GM19328 (cell line): ENCODE results near the gene P3H4.

Experiments used
- ATAC-seq: cut with Tn5 transposase; IDR thresholded peaks from one replicate; pipeline ENCODE4 v1.9.1; 2021; ENCODE audit warnings: mild to moderate bottlenecking, moderate library complexity; ENCODE audit not compliant: unreplicated experiment

The P3H4 gene

DNA sequence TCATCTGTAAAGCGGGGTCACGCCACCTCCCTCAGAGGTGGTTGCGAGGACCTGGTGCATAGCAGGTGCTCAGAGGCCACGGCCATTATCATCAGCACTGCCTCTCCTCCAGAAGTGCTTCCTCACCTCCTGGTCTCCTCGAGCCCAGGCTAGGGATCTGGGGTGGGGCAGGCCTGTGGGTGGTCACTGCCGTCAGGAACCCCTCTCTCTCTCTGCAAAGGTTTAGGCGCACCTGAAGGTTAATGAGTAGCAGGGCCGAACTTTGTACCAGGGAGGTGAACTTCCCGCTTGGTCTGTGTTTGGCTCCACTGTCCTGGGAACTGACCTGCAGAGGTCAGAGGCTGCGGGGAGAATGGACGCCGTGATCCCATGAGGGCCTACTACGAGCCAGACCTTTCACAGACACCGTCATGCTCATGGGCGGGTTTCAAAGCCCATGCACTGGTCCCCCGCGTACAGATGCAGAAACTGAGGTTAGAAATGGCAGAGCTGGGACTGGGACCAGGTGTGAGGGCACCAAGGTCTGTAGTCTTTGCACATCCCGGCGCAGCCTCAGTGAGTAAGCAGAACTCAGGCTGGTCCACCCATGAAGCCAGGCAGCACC lies 39.1 kb downstream of the P3H4 start:
- ATAC-seq = no peak

DNA sequence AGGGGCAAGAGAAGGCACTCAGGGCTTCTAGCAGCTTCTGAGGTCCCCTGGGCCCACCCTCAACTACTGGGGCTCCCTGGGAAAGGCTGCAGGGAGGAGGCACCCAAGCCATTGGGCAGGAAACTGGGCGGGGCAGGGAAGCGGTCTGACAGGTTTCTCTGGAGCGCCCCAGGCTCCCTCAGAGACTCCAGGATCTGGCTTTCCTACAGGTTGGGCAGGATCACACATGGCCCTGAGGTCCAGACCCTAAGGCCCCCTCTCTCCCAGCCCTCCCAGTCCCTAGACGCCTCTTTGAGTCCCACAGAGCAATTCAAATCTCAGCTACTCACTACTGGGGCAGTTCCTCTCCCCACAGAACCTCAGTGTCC lies 39.5 kb downstream of the P3H4 start:
- no peak for ATAC-seq

DNA sequence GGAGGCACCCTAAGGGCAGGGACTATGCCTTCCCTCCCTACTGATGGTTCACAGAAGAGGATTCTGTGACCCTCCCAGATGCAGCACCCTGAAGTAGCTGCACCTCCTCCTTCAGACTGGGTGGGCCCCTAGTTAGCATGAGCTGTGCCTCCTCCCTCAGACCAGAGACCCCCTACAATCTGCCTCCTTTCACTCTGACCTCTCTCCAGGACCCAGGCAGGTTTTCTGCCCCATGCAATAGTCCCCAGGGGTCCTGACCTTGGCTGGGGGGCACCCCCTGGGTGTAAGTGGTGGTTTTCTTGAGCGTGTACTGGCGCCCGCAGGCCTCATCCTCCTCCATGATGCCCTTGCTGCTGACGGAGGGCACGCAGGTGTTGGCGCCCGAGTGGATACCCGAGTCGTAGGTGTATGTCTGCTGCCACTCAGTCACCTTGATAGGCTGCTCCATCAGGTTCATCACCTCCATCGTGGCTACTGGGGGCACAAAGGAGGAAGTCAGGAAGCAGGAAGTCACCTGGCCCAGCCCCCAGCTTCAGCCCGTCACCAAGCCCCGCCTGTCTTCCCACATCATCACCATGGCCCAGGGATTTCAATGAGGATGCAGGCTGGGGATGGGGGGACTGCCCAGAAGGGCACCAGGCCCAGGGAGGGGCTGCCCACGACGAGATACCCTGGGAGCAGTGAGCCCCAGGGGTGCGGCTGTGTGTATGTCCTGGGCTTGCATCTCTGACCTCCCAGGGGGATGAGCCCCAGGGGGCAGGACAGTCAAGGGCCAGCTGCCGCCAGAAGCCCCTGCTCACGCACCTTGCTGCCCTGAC lies 40.2 kb downstream of the P3H4 start:
- ATAC-seq = no peak

DNA sequence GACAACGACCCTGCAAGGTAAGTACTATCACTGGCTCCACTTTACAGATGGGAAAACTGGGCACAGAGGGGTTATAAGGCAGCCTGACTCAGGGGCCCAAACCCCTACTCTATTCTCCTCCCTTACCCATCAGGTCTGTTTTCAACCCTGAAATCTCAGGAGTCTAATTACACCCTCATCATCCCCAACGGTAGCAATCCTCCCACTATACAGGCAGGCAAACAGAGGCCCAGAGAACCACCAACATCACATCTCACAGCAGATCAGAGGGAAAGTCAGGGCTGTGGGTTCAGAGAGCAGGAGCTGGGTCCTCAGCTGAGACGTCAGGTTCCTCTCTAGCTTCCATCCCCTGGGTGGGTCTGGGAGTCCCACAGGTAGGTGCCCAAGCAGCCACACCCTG lies 41.8 kb downstream of the P3H4 start:
- ATAC-seq = no peak

DNA sequence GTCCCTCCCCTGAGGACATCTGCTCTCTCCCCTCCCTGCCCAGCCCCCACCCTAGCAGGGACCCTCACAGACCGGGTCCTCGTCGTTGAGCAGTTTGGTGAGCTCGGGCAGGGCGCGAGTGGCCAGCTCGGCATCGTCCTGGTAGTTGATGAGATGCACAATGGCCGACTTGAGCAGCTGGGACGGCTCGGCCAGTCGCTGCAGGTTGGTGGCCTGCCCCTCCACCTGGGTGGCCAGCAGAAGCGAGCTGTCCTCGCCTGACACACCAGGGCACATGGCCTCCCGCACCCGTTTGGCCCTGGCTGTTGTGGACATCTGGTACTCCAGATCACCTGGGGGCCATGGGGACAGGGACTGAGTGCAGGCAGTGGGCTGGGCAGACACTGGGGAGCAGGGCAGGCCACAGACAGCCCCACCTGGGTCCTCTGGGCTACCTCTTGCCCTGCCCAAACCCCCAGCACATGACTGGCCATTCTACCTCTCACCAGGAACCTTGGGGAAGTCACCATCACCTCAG lies 42.3 kb downstream of the P3H4 start:
- no peak for ATAC-seq

DNA sequence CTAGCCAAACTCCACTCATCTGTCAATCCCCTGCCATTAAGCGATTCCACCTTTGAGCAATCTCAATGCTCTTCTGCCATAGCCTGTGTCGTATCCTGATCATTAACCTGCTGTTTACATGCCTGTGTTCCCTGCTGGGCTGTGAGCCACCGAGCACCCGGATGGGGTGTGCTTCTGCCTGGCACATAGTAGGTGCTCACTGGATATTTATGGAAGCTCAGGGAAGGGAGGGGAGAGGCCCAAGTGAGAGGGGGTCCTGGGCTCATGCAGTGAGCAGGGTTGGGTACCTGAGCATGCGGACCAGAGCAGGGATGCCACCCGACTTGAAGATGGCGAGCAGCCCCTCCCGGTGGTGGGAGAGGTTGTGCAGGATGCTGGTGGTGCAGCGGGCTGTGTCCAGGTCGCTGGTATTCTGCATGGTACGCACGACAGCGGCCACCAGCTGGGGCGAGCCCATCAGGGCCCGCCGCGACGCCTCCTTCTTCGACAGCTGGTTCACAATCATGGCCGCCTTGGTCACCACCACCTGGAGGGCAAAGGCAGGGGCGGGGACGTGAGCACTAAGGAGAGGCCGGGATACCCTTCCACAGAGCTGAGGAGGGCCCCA lies 43.0 kb downstream of the P3H4 start:
- ATAC-seq = no peak

DNA sequence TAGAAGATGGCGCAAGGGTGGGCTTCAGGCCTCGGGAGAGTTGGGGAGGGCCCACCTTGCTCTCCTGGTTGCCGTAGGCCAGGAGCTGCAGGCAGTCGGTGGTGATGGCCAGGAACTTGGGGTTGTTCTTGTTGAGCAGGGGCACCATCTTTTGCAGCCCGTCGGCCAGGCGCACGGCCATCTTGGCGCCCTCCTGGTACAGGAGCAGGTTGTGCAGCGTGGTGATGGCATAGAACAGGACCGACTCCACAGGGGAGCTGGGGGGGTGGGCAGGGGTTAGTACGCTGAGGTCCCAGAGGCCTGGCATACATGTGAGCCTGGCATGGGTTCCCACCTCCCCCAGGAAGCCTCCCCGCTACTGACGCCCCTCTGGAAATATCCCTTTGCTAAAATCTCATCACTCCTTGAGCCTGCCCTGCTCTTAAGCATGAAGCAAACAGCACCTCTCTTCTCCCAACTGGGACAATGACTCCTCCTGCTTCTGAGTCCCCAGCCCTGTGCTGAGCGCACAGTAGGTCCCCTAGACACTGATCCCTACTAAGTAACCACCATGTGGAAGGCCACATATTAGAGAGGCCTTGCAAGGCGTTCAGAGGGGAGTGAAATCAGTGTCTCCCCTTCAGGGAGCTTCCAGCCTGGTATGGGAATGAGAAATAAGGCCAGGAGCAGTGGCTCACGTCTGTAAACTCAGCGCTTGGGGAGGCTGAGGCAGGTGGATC lies 44.3 kb downstream of the P3H4 start:
- ATAC-seq = no peak

DNA sequence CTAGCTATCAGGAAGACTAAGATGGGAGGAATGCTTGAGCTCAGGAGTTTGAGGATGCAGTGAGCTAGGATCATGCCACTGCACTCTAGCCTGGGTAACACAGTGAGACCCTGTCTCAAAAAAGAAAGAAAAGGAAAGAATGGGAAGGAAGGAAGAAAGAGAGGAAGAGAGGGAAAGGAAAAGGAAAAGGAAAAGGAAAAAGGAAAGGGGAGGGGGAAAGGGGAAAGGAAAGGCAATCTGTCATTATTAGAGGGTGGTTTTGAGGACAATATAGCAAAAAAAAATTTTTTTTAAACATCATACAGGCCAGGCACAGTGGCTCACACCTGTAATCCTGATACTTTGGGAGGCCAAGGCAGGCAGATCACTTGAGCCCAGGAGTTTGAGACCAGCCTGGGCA lies 45.6 kb downstream of the P3H4 start:
- ATAC-seq = no peak

DNA sequence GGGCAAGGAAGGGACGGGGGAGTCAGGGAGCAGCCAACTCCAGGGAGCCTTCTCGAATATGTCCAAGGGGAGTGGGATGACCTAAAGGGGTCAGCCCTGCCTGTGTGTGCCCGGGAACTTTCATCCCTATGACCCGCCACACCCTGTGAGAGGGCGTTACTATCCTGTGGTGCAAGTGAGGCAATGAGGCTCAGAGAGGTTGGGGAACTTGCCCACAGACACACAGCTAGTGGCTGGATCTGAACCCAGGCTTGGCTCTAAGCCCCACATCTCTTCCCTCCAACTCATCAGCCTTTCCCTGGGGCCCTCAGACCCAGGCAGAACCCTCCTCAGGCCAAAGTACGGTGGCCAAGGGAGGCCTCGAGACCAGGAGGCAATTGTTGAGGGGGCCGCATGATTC lies 48.4 kb downstream of the P3H4 start:
- no peak for ATAC-seq

DNA sequence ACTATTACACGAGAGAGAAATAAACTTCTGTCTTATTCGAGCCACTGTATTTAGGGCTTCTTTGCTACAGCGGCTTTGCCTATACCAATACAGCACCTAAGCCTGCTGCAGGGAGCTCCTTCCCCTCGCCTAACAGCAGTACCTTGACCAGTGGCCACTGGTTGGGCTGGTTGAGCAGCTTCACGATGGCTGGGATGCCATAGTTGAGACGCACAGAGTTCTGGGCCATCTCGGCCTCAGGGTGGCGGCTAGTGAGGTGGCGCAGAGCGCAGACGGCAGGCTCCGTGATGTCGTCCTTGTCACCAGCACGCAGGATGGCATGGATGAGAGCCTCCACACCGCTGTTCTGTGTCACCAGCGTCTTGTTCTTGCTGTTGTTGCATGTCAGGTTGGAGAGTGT lies 48.9 kb downstream of the P3H4 start:
- ATAC-seq = no peak

DNA sequence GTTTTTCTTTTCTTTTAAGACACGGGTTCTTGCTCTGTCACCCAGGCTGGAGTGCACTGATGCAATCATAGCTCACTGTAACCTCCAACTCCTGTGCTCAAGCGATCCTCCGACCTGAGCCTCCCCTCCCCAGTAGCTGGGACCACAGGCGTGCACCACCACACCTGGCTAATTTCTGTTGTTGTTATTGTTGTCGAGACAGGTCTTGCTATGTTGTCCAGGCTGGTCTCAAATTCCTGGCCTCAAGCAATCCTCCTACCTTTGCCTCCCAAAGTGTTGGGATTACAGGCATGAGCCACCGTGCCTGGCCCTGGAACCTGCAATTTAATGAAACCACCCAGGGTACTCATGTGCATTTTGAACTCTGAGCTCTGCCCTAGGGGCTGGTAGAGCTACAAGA lies 49.4 kb downstream of the P3H4 start:
- no peak for ATAC-seq

DNA sequence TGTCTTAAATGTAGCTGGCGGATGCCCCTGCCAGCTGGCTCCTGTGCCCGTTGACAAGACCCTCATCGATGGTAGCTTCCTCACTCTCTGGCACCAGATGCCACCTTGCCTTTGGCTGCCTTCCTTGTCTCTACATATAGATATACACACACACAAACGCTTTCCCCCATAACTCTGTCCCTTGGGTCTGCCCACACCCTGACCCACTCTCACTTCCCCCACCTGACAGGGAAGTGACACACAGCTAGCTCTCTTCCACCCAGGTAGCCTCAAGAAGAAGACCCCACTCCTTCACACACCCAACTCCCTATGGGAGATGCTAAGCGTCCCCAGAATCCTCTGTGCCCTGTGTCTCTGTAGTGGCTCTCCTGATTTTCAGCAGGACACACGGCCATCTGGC lies 50.9 kb downstream of the P3H4 start:
- no peak for ATAC-seq

DNA sequence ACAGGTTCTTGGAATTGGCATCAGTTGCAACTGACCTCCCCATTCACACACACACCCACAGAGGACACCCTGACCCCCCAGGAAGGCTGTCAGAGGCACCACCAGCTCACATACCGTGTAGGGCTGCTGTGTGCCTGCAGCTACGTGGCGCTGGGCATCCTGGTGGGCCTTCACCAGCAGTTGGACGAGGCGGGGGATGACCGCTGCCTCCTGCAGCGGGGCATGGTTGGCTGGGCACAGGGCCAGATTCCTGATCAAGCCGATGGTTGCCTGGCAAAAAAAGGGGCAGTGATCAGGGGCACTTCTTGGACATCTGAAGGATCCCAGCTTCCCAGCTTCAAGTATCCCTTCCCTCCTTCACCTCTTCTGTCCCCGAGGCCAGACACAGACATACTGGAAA lies 53.1 kb downstream of the P3H4 start:
- no peak for ATAC-seq

DNA sequence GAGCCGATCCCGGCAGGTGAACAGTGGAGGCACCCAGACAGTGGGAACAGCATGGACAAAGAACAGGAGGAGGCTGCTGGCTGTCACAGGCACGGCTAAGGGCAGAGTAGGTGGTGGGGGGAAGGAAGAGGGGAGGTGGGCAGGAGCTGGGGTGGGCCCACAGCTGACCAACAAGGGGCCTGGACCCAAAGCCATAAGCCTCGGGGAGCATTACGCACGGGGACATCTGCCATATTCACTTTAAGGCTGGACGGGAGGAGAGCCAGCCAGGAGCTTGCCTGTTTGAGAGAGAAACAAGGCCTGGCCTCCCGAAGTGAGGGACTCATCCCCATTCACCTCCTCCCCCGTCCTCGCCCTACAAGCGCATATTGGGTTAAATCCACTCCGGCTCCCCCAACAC lies 57.7 kb downstream of the P3H4 start:
- no peak for ATAC-seq
